Measurements from ENCODE around the gene CLIP1.
"Not testable (repeated sequence)": the region's sequence is repeated elsewhere in the genome, so short reads cannot be mapped to it uniquely, and the experiment has no call there.

CLIP1 gene

DNA sequence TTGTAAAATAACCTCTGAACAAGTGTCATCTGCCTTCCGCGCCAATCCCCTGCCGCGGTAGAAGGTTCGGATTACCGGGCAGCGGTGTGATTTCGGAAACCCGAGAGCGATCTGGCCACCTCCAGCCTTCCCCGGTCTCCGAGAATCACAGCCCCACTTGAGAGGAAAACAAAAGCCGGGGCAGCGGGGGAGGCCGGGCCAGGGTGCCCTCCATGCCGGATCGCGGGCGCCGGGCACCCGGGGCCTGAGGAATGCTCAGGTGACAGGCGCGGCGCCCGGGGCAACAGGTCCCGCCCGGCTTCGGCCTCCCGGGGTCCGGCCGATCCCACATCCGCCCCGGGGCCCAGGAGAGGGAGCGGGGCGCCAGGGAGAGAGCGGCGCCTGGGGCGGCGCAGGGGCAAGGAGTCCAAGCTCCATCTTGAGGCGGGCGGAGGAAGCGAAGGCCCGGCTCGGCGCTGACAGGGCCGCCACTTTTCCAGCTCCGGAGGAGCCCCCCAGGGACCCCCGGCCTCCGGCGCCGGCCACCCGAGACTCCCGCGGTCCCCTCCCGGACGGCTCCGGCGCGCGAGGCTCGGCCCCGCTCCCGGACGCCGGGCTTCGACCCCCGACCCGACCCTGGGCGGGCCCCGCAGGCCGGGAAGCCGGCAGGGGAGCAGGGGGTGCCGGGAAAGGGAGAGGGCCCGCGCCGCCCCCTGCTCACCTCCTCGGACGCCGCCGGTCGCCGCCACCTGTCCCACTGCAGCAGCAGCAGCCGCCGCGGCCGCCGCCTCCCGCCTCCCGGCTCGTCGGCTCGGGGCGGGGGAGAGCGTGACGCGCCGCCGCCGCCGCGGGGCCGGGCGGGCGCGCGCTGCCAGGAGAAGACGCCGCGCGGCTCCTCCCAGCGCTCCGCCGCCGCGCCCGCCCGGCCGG is at the start of gene CLIP1:
CLIP1 (minus strand) TSS at position 849 of the 909 bp plus-strand sequence. CDS start 42,217 bp downstream, outside the sequence.
- DNase-seq (ENCODE audit: low read depth in 2 of 2), result peak; percentile 13 to 36

- no peak for DNase-seq (ENCODE audit: low read depth in 2 of 2)
Measured at GRCh38 chr12:122471324-122472226, 49.1 kb upstream of the CLIP1 start.

DNA sequence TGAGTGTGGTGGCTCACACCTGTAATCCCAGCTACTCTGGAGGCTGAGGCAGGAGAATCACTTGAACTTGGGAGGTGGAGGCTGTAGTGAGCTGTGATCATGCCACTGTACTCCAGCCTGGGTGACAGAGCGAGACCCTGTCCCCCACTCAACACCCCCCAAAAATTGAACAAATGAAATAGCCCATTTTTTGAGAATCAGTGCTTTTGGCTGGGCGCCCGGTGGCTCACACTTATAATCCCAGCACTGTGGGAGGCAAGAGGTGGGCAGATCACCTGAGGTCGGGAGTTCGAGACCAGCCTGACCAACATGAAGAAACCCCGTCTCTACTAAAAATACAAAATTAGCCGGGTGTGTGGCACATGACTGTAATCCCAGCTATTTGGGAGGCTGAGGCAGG is 48.1 kb upstream of the CLIP1 start:
- DNase-seq (ENCODE audit: low read depth in 2 of 2), result not testable (repeated sequence)

DNA sequence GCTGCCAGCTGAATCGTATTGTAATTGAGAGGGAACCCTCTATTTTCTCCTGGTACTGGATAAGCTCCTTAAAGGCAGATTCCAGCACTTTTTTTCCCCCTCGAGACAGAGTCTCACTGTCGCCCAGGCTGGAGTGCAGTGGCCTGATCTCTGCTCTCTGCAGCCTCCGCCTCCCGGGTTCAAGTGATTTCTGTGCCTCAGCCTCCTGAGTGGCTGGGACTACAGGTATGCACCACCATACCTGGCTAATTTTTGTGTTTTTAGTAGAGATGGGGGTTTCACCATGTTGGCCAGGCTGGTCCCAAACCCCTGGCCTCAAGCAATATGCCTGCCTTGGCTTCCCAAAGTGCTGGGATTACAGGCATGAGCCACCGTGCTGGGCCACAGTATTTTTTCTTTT is 47.4 kb upstream of the CLIP1 start:
- DNase-seq (ENCODE audit: low read depth in 2 of 2), result not testable (repeated sequence)

GRCh38 chr12:122467983-122468382 is 45.5 kb upstream of the CLIP1 start:
- DNase-seq (ENCODE audit: low read depth in 2 of 2), result no peak

DNA sequence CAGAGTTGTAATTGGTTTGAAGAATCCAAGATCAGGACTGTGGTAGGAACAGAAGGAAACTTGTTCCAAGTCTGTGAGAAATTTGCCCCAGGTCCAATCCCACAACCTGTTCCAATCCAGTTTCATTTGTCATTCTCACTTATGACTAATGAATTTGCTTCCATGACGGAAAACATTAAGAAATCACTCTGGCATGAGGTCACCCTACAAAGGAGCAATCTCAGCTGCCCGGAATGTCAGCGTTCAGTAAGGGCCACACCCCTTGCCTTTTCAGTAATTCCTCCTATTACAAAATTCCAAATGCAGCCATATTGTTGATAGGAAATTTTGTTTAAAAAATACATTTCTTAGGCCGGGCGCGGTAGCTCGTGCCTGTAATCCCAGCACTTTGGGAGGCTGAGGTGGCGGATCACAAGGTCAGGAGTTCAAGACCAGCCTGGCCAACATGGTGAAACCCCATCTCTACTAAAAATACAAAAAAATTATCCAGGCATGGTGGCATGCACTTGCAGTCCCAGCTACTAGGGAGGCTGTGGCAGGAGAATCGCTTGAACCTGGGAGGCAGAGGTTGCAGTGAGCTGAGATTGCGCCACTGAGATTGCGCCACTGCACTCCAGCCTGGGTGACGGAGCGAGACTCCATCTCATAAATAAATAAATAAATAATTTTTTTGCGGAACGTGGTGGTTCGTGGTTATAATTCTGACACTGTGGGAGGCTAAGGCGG is 42.0 kb upstream of the CLIP1 start:
- DNase-seq (ENCODE audit: low read depth in 2 of 2), result not testable (repeated sequence)

DNA sequence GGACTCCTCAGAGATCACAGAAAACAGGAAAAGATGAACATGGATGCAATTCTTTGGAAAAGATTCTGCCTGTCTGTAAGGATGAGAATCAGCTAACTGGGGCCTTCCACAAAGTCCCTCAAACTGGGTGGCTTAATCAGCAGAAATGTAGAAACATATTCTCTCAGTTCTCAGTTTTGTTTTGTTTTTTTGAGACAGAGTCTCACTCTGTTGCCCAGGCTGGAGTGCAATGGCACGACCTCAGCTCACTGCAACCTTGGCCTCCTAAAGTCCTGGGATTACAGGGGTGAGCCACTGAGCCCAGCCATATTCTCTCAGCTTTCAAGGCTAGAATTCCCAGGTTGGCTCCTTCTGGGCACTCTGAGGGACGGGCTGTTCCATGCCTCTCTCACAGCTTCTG is 38.2 kb upstream of the CLIP1 start:
- DNase-seq (ENCODE audit: low read depth in 2 of 2), result no peak

DNA sequence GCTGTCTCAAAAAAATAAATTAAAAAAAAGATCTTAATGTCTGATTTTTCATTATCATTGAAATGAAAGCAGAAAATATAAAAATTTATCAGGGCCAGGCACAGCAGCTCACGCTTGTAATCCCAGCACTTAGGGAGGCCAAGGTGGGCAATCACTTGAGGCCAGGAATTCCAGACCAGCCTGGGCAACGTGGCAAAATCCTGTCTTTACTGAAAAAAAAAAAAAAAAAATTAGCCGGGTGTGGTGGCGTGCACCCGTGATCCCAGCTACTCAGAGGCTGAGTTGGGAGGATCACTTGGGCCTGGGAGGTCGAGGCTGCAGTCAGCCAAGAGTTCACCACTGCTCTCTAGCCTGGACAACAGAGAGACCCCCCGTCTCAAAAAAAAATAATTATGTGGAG is 37.6 kb upstream of the CLIP1 start:
- no peak for DNase-seq (ENCODE audit: low read depth in 2 of 2)

DNA sequence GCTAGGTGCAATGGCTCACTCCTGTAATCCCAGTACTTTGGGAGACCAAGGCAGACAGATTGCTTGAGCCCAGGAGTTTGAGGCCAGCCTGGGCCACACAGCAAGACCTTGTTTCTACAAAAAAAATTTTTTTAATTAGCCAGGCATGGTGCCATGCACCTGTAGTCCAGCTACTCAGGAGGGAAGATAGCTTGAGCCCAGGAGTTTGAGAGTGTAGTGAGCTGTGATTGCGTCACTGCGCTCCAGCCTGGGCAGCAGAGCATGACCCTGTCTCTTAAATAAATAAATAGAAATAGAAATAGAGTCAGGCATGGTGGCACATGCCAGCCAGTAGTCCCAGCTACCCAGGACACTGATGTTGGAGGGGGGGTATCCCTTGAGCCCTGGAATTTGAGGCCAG is 36.7 kb upstream of the CLIP1 start:
- no peak for DNase-seq (ENCODE audit: low read depth in 2 of 2)

- DNase-seq (ENCODE audit: low read depth in 2 of 2), result no peak
Measured at GRCh38 chr12:122458105-122459035, 35.9 kb upstream of the CLIP1 start.

GRCh38 chr12:122457627-122458026 is 35.2 kb upstream of the CLIP1 start:
- no peak for DNase-seq (ENCODE audit: low read depth in 2 of 2)

DNA sequence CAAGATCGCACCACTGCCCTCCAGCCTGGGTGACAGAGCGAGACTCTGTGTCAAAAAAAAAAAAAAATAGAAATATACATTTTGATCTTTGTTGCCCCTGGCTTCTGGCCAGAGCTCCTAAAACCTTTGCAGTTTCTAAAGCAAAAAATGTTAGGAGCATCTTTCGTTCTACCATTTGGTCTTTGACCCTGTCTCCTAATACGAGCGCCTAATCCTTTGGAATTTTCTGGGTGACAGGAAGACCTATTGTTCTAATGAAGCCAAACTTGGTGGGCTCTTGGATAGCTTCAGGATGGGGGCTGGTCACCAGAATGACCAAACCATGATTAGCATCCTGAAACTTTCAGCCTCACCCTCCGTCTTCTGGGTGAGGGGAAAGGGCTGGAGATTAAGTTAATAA is 32.3 kb upstream of the CLIP1 start:
- no peak for DNase-seq (ENCODE audit: low read depth in 2 of 2)

GRCh38 chr12:122454250-122454721 is 31.8 kb upstream of the CLIP1 start:
- no peak for DNase-seq (ENCODE audit: low read depth in 2 of 2)

- no peak for DNase-seq (ENCODE audit: low read depth in 2 of 2)
Measured at GRCh38 chr12:122452701-122453285, 30.3 kb upstream of the CLIP1 start.

DNA sequence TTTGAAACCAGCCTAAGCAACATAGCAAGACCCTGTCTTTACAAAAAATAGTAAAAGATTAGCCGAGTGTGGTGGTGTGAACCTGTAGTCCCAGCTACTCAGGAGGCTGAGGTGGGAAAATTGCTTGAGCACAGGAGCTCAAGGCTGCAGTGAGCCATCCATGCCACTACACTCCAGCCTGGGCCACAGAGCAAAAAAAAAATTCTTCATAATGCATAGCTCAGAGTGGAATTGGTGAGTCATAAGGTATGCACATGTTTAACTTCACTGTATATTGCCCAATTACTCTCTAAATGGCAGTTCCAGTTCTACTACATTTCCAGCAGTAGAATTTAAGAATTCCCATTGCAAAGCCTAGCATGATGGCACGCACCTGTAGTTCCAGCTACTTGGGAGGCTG is 26.8 kb upstream of the CLIP1 start:
- no peak for DNase-seq (ENCODE audit: low read depth in 2 of 2)

DNA sequence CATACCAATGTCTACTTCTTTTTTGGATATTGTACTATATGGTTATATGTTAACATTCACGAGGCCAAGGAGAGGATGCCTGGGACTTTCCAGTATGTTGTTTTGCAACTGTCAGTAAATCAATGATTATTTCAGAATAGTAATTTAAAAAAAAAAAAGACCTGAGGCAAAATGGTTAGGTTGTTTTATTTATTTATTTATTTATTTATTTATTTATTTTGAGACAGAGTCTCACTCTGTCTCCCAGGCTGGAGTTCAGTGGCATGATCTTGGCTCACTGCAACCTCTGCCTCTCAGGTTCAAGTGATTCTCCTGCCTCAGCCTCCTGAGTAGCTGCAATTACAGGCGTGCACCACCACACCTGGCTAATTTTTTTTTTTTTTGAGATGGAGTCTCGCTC is 25.4 kb upstream of the CLIP1 start:
- not testable (repeated sequence) for DNase-seq (ENCODE audit: low read depth in 2 of 2)

- not testable (repeated sequence) for DNase-seq (ENCODE audit: low read depth in 2 of 2)
Measured at GRCh38 chr12:122446390-122446789, 23.9 kb upstream of the CLIP1 start.

- DNase-seq (ENCODE audit: low read depth in 2 of 2), result not testable (repeated sequence)
Measured at GRCh38 chr12:122444071-122444470, 21.6 kb upstream of the CLIP1 start.

DNA sequence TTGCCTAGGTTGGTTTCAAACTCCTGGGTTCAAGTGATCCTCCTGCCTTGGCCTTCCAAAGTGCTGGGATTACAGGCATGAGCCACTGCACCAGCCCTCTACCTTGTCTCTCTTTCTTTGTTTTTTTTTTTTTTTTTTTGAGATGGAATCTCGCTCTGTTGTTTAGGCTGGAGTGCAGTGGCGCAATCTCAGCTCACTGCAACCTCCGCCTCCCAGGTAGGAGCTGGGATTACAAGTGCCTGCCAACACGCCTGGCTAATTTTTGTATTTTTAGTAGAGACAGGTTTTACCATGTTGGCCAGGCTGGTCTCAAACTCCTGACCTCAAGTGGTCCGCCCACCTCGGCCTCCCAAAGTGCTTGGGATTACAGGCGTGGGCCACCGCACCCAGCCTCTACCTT is 16.4 kb upstream of the CLIP1 start:
- DNase-seq (ENCODE audit: low read depth in 2 of 2), result not testable (repeated sequence)

- DNase-seq (ENCODE audit: low read depth in 2 of 2), result no peak
Measured at GRCh38 chr12:122437656-122438121, 15.2 kb upstream of the CLIP1 start.

Data from activated CD8-positive, alpha-beta memory T cell treated with anti-CD3 and anti-CD28 coated beads for 4 hours (primary cell).